Globus pallidus (tissue), 1 donor: Measurements from ENCODE around the gene KIF26B.
"Not testable (repeated sequence)": the region's sequence is repeated elsewhere in the genome, so short reads cannot be mapped to it uniquely, and the experiment has no call there.

Source experiments
- DNase-seq: peaks from one replicate; pipeline ENCODE4 v3.0.0-alpha.2; 2015; ENCODE audit warnings: low spot score

KIF26B gene

DNA sequence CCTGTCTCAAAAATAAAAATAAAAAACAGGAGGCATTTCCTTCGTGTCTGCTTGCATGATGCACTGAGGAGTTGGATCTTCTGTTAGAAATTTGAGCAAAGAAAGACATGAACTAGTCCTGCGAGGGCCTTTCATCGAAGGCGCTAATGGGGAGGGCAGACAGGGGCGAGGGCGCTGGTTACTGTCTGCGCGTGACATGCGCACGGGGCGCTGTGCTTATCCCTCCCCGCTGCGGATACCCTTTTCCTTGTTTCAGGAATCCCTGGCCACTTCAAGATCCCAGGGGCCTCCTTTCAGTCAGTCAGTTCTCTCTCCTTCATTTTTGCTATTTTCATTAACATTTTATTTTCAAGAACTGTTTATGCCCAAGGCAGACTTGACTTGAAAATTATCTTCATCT, 545.8 kb downstream of the KIF26B start:
- DNase-seq: no peak

DNA sequence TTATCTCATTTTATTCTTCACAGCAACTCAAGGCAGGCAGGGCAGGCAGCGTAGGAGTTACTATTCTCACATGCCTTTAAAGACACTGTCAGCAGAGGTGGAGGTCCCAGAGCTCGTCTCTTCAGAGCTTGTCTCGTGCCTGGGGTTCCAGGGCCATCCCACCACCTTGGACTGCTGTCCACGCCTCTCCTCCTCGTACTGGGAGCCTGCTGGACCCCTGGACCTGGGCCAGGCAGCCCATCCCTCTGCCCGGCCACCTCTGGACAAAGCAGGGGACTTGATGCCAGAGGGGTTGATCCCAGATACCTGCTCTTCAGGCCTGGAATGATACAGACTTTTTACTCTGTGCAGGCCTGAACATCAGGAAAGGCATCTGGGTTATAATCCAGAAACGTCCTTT, 546.8 kb downstream of the KIF26B start:
- DNase-seq: no peak

DNA sequence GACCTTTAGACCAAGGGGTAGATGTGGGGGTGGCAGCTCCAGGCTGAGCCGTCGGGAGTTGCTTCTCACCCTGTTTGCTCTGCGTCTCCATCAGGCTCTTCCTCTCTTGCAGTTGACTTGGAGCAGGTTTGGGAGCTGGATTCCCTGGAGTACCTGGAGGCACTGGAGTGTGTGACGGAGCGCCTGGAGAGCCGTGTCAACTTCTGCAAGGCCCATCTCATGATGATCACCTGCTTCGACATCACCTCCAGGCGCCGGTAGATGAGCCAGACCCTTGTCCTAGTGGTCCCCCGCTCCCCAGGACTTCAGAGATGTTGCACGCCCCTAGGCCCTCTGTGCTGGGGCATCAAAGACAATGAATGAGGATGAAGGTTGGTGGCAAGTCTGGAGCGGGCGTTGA, 547.6 kb downstream of the KIF26B start:
- no peak for DNase-seq

DNA sequence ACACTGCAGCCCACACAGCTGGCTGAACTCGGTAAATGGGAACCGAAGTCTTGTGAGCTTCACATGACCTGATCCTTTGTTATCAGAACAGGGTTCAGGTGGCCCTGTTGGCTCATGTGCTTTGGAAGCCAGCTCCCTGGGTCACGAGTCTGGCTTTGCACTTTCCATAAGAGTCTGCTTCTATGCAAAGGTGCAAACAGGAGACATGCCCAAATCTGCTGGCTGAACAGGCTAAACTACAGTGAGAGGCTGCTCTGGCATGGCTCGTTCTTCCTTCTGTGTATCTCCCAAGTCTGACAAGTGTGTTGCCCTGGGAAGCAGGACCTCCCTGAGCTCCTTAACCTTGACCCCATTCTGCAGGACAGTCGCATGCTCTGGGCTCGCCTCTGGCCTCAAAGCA, 549.6 kb downstream of the KIF26B start:
- DNase-seq: no peak

DNA sequence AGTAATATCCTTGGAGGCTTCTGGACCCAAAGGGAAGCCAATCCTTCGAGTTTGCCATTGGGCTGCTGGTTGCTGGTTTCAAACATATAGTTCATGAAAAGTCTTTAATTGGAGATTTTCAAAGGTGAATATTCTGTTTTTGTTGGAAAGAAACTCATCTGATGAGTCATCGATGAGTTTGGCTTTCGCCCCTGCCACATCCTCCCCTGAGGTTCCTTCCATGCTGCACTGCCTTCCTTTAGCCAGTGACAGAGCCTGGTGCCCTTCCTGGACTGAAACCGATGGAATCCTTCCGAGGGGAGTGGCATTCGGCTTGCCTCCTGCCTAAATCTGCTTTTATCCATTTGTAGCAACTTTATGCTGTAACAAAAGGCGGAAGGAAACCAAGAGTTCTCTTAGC, 550.0 kb downstream of the KIF26B start:
- DNase-seq: no peak

DNA sequence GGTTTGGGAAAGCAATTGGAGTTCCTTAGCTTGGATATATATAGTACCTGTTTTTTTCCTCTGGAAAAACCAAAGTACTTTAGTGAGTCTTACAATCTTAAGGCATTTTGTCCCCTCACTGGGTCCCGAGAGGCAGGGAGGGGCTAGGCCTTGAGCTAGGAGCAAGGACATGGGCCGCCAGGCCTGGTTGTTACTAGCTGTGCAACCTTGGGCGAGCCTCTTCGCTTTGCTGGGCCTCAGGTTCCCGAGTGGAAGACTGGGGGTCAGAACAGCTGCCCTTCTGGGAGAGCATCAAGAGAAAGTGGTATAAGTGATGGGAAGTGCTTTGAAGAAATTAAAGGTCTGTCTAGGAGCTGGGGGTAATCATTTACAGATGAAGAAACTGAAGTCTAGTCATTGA, 553.2 kb downstream of the KIF26B start:
- no peak for DNase-seq

DNA sequence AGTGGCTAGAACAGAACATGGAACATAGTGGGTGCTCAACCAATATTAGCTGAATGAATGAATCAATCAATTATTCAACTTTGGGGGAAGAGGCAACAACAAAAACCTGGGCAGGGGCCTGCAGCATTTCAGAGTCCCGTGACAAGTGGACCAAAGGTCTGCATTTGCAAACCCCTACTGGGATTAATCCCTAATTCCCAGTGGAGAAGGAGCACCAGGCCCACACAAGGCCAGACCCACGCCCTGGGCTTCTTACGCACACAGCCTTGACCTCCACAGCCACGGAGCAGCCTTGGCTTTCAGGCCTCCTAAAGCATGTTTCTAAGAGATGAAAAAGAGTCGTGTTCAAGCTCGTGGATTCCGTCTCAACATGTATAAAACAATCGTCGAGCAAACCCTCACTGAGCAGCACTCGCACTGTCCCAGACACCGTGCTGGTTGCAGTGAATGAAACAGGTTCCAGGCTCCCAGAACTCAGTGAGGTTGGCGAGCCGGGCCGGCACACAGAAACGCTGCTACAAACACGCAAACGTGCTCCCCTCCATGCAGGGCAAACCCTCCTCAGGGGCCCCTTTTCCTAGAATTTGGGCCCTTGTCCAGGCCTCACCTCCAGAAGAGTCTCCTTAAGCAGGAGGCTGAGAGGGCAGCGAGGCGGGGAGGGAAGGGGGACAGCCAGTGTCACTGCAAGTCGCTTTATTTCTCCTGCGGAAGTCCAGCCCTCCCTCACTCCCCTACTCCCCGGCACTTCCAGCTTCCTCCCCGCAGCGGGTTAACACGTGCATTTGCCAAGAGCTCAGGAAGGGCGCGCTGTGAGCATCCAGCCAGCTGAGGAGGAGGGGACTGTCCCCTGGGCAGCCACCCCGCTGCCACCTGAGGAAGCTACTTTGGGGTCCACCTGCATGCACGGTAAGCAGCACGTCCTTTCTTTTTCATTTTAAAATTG, 556.4 kb downstream of the KIF26B start:
- no peak for DNase-seq

DNA sequence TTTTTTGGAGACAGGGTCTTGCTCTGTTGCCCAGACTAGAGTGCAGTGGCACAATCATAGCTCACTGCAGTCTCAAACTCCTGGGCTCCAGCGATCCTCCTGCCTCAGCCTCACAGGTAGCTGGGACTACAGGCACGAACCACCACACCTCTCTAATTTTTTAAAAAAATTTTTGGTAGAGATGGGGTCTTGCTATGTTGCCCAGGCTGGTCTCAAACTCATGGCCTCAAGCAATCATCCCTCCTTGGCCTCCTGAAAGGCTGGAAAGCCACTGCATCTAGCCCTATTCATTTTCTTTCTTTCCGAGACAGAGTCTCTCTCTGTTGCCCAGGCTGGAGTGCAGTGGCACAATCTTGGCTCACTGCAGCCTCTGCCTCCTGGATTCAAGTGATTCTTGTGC, 559.2 kb downstream of the KIF26B start:
- not testable (repeated sequence) for DNase-seq

DNA sequence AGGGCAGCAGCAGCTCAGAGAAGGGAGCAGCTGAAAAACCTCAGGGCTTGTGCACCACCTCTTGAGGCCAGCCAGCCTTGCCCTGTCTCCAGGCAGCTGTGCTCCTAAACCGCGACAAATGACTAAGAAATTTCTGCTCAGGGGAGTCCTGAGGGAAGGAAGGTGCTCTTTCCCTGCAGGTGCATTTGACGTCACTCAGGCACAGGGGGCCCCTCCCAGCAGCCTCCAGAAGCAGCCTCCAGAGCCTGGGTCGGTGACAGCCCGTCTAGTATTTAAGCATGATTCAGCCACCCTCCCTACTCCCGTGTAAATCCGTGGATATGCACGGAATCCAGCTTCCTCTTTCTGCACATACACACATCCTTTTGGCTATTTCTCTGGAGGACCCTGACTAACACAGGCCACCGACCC, 560.5 kb downstream of the KIF26B start:
- DNase-seq: no peak

DNA sequence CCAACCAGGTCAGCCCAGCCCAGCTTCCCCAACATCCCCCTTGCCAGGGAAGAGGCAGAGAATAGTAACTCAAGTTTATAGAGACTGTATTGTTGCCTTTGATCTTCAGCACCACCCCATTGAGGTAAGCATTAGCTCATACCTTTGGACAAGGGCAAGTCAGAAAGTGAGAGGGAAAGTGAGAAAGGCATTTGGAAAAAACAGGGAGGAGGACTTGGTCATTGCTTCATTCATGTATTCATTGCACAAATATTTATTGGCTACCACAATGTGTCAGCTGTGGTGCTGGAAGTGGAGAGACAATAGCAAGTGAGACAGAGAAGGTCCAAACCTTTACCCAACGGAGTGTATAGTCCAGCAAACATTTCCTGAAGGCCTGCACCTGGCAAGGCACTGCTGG, 561.2 kb downstream of the KIF26B start:
- no peak for DNase-seq

DNA sequence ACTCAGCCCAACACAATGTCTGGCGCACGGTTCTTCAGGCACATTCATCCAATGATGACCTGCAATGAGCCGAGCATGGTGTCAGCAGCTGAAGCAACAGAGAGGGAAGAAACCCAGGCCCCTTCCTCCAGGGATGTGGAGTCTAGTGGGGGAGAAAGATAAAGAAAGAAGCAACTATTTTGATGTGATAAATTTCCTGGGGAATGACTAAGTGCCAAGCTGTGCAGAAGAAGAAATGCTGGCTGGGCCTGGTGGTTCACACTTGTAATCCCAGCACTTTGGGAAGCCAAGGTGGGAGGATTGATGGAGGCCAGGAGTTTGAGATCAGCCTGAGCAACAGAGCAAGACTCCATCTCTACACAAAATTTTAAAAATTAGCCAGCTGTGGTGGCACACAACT, 561.8 kb downstream of the KIF26B start:
- no peak for DNase-seq

DNA sequence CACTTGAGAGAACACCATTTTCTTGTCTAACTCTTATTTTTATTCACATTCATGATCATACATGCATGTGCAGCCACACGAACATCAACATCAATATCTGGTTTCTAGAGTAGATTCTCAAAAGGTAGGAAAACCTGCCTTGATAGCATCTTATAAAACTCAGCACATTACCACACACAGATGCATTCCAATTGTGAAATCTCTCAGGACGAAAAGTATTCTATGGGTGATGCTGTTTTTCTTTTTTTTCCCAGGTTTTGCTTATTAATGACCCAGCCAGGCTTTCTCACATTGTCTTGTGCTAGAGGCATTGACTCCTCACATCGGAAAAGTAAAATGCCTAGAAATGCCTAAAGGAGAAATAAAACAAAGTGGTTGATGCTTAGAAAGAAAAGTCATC, 562.8 kb downstream of the KIF26B start:
- no peak for DNase-seq

DNA sequence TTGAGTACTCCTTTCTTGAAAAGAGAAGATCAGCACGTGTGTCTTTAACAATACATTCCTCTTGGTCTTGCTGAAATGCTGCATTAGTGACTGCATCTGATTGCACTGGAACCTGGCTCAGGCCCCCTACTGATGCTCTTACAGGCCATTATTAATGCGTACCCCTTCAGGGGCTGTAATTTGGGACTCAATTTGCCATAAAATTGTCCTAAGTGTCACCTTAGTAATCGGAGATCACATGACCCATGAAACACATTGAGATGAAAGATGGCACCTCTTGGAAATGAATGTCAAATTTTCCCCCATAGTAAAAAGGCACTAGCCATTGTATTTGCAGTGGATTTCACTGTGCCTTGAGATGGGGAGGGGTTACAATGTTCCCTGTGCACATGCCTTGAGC, 563.3 kb downstream of the KIF26B start:
- DNase-seq: no peak

DNA sequence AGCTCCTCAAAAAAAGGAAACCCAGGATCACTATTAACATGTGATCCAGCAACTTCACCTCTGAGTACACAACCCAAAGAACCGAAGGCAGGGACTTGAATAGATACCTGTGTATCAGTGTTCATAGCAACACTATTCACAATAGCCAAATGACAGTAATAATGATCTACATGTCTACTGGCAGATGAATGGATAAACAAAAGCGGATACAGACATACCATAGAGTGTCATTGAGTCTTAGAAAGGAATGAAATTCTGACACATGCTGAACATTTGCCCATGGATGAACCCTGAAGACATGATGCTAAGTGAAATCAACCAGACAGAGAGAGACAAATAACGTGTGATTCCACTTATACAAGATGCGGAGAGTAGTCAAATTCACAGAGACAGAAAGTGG, 564.2 kb downstream of the KIF26B start:
- DNase-seq: no peak

DNA sequence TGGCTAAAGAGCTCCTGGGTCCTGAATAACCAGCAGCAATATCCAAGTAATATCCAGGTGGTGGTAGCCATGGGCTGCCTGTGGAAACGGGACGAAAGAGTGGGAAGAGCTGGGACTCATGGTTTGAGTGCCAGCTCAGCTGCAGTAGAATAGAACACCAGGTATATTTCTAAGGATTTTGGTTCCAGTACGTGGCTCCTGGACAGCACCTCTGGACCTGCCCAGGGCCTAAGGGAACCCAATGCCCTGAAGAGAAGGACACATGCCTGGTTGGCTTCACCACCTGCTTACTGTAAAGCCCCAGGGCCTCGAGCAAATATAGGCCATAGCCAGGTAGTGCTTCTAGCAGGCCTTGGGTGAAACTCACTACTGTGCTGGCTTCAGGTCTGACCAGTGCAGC, 566.7 kb downstream of the KIF26B start:
- no peak for DNase-seq

DNA sequence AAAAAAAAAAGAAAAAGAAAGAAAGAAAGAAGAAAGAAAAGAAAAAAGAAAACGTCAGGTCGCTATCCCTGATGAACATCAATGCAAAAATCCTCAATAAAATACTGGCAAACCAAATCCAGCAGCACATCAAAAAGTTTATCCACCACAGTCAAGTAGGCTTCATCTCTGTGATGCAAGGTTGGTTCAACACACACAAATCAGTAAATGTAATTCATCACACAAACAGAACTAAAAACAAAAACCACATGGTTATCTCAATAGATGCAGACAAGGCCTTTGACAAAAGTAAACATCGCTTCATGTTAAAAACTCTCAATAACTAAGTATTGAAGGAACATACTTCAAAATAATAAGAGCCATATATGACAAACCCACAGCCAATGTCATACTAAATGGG, 573.2 kb downstream of the KIF26B start:
- DNase-seq: not testable (repeated sequence)

DNA sequence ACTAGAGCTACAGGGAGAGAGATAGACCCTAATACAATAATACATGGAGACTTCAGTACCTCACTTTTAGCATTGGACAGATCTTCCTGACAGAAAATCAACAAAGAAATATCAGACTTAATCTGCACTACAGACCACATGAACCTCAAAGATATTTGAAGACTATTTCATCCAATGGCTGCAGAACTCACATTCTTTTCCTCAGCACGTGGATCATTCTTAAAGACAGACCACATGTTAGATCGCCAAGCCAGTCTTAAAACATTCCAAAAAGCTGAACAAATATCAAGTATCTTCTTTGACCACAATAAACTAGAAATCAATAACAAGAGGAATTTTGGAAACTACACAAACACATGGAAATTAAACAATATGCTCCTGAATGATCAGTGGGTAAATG, 576.0 kb downstream of the KIF26B start:
- DNase-seq: no peak

DNA sequence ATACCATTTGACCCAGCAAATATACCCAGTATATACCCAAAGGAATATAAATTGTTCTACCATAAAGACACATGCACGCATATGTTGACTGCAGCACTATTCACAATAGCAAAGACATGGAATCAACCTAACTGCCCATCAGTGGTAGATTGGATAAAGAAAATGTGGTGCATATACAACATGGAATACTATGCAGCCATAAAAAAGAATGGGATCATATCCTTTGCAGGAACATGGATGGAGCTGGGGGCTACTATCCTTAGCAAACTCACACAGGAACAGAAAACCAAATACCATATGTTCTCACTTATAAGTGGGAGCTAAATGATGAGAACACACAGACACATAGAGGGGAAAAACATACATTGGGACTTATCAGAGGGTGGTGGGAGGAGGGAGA, 585.6 kb downstream of the KIF26B start:
- DNase-seq: not testable (repeated sequence)

DNA sequence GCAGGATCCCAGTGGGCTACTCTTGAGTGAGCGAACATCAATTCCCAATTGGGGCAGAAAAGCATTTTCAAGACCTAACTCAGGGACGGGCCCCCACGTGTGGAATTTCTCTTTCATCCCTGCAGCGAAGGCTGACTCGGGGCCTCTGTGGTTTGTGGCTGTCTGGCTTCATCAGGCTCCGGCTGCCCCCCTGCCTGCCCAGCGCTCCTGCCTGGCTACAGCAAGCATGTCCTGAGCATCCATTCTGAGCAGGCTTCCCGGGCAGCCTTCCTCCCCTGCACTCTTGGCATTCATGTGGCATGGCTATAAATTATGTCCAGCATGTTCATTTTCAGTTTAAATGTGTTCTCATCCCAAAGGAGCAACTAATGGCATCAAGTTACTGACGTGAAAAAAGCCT, 588.1 kb downstream of the KIF26B start:
- DNase-seq: no peak

DNA sequence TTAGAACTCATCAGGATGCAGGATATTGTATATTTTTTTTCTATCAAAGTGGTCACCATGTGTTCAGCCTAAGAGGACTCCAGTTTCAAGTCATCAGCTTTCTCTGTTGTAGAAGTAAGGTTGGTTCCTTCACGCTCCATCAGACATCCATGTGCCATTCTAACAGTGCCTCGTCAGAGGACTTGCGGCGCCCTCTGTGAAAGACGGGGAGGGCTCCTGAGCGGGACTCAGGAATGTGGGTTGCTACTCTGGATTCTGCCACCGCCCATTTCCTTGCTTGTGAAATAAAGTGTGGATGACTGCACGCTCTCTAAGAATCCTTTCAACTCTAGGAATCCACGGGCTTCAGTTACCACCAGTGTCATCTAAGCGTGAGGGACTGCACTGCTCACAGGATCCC, 593.5 kb downstream of the KIF26B start:
- no peak for DNase-seq

DNA sequence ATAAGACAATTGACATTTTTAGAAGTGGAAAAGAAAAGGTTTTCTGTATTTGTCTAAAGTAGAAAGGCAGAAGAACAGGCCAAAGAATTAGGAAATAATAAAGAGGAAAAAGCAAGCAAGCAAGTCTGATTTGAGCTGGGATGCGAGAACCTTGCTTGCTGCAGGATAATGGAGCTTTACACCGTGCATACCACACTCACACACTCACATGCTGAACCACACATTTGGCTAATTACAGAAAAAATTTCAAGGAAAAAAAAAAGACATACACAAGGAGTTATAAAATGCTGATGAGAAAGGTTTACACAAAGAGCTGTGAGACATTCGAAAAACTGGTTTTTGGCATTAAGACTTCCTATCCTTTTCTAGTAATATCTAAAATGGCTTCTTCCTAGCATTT, 593.9 kb downstream of the KIF26B start:
- DNase-seq: no peak

DNA sequence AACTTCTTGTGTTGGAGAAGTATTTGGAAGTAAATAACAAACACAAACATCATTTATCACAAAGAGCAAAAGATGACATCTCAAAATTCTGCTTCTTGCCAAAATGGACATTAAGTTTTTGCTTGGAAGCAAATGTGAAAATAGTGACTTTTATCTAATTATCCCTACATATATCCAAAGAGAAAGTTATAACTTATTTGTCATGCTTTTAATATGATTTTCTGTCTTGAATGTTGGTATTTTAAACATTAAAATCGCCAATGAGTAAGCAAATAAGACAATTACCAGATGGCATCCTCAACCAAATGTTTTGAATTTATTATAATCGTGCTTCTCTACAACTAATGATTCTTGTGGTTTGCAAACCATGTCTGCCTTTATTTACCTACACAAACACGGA, 594.3 kb downstream of the KIF26B start:
- no peak for DNase-seq

DNA sequence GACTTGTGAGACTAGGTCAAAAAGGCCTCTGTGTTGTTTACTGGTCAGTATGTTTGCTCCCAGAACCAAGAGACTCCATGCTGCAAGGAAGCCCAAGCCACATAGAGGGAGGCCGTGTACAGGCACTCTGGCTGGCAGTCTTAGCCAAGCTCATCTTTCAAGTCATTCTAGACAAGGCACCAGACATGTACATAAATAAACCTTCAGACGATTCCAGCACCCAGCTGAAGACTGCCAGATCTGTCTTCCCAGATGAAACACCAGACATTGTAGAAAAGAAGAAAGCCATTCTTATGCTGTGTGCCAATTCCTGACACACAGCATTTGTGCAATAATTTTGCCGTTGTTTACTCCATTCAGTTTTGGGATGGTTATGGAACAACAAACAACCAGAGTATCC, 595.5 kb downstream of the KIF26B start:
- no peak for DNase-seq

DNA sequence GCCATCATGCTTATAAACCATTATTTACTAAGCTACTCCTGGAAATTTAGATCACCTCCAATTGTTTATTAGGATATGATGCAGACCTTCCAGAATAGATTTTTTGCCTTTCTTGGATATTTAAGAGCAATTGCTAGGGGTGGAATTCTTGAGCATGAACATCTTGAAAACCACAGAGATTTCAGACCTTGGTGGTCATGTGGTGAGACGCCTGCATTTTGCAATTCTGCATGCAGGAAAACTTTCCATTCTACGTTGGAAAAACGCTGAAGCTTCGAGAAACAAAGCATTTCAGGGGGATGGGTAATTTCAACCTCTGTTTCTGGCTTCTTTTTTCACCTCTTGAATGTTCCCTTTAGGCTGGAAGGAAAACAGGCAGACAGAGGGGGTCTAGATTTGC, 596.3 kb downstream of the KIF26B start:
- no peak for DNase-seq
